ENCODE measurements around the gene OSM. TPM values are rescaled to one million over a fixed set of nuclear protein-coding genes. Genes with fewer than 3 reads are reported as not detected.

Gene OSM
- total RNA-seq, 1 donor from 2014 or later: 1.7 TPM

DNA sequence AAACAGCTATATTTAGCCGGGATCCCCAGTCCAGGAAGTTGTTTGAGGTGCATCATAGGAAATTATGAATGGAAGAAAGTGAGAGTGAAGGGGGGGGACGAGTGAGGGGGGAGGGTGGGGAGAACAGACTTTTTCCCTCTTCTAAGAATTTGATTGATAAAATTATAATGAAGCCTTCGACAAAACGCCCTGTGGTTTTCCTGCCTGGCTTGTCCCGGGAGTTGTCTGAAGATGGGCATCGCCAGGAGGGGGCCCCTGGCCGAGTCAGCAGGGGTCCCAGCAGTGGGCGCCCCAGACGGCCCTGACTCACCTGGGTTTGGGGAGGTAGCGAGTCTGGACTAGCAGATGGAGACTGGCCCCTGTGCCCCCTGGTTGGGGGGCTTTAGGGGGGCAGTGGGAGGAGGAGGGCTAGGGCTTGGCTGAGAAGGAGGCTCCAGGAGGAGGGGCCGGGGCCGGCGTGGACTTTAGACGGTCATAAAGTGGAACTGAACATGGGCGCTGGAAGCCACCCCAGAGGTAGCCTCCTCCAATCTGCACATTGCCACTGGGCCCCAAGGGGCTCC lies 19.8 kb downstream of the OSM start:
- Mint-ChIP-seq H3K27me3 (peaks cover 40% of the 10 kb centered on the region), H3K27ac (no peak overlapping the region), H3K4me1 (peaks cover 14% of the 10 kb centered on the region), H3K36me3 (ENCODE audit: low read depth) (no peaks in the 10 kb centered on the region), H3K4me3 (no peak overlapping the region), H3K9me3 (no peaks in the 10 kb centered on the region)
- POLR2A ChIA-PET: interaction anchor here (0.7 kb wide), 1 partner anchor 8 kb away, joined by 3 read pairs; no protein-coding TSS in a partner anchor
- DNase-seq (no peak), ATAC-seq (ENCODE audit: low read depth) (no peak)
- CTCF ChIA-PET: no interaction called here
- intact Hi-C loops (cut with micrococcal nuclease): no loop called here
- TF ChIP-seq, protein P1, sequence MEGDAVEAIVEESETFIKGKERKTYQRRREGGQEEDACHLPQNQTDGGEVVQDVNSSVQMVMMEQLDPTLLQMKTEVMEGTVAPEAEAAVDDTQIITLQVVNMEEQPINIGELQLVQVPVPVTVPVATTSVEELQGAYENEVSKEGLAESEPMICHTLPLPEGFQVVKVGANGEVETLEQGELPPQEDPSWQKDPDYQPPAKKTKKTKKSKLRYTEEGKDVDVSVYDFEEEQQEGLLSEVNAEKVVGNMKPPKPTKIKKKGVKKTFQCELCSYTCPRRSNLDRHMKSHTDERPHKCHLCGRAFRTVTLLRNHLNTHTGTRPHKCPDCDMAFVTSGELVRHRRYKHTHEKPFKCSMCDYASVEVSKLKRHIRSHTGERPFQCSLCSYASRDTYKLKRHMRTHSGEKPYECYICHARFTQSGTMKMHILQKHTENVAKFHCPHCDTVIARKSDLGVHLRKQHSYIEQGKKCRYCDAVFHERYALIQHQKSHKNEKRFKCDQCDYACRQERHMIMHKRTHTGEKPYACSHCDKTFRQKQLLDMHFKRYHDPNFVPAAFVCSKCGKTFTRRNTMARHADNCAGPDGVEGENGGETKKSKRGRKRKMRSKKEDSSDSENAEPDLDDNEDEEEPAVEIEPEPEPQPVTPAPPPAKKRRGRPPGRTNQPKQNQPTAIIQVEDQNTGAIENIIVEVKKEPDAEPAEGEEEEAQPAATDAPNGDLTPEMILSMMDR (IDR thresholded peaks at IDR 0.05): no peak

DNA sequence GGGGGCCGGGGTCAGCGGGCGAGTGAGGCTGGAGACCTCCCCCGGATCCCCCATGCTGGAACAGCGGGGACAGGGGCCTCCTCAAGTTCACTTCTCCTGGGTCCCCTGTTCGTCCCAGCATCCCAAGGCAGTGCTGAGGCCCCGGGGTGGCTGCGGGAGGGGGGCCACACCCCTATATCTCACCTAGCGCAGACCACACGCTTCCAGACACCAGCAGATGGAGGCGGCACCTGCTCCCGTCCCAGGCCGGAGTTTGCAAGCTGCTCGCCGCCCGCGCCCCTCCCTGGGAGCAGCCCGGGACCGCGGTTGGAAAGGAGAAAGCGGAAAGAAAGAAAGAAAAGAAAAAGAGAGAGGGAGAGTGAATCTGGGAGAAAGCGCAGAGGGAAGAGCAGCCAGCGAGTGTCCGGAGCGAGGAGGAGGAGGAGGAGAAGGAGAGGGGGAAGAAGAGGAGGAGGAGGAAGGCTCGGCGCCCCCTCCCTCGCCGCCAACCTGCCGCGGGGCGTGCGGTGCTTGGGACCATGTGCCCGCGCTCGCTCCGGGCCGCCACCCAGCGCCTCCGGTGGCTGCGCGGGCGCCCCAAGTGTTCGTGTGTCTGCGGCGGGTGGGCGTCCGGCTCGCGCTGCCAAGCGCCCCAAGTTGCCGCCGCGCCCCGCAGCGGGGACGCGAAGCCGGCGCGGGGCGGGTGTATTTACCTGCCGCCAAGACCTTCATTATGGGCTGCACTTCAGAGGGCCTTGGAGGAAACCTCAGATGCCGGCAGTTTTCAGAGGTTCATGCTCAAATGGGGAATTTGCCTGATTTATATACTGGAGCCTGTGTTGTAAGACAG lies 20.5 kb downstream of the OSM start, which contains the start of gene LIF:
Gene LIF, minus strand, starts transcription at position 775 of the 829 bp plus-strand sequence. Its CDS starts 64 bp downstream, at position 711.
- POLR2A ChIA-PET: interaction anchor here (0.7 kb wide), 1 partner anchor 9 kb away, joined by 3 read pairs; no protein-coding TSS in a partner anchor
- DNase-seq (no peak), ATAC-seq (ENCODE audit: low read depth) (no peak)
- Mint-ChIP-seq H3K27ac (no peak within 1 kb of the TSS), H3K9me3 (no peaks in the 10 kb centered on the region), H3K36me3 (ENCODE audit: low read depth) (no peaks in the 10 kb centered on the region), H3K27me3 (peaks cover 40% of the 10 kb centered on the region), H3K4me1 (peaks cover 15% of the 10 kb centered on the region), H3K4me3 (peak within 1 kb of the TSS; percentile 69)
- intact Hi-C loops (cut with micrococcal nuclease): no loop called here
- TF ChIP-seq, protein P1 (IDR thresholded peaks at IDR 0.05): no peak
- CTCF ChIA-PET: no interaction called here

DNA sequence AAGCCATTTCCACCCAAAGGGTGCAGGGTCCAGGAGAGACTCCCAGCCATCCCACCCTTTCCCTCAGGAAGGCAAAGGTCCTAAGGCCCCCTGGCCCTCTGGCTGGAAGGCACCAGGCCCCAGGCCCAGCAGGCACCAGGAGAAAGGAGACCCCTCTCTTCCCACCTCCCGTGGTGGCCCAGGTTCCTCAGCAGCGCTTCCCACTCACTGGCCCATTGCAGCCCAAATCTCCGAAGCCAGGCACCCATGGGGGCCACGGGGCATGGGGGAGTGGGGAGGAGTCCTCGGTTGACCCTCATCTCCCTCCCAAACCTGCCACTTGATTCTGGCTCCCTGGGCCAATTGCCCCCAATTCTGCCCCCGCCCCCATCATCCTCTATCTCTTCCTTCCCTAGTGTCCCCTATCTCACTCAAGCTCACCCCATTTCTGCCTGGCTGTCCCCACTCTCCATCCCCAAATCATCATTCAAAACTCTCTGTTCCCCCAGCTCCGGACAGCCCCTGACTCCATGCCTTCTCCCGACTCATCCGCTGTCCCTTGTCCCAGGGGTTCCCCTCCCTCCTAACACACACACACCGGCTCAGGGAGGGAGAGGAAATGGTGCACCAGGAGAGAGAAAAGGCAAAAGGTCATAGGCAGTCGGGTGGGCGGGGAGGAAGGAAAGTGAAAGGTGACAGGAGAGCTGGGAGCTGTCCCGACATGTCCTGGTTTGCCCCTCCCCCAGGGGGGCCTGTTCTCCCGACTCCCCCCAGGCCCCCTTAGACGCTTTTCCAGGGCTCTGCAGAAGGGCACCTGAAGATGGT lies 21.3 kb downstream of the OSM start:
- Mint-ChIP-seq H3K4me3 (no peak overlapping the region), H3K27ac (no peak overlapping the region)
- CTCF ChIA-PET: no interaction called here

DNA sequence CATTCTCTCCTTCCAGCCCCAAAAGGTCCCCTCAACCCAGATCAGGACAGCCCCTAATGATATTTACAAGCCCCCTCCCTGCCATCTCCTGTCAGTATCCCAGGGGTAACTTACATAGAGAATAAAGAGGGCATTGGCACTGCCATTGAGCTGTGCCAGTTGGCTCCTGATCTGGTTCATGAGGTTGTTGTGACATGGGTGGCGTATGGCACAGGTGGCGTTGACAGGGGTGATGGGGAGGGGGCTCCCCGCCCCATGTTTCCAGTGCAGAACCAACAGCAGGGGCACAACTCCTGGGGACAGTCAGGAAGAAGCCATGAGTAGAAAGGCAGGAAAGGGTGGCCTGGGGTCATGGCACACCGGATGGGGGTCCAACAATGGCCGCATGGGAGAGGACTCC lies 22.0 kb downstream of the OSM start:
- Mint-ChIP-seq H3K36me3 (ENCODE audit: low read depth) (no peaks in the 10 kb centered on the region), H3K4me3 (no peak overlapping the region), H3K27ac (no peak overlapping the region), H3K9me3 (no peaks in the 10 kb centered on the region), H3K4me1 (peaks cover 23% of the 10 kb centered on the region), H3K27me3 (peaks cover 36% of the 10 kb centered on the region)
- ChIA-PET CTCF (no interaction called here), POLR2A (no interaction called here)
- intact Hi-C loops (cut with micrococcal nuclease): no loop called here
- TF ChIP-seq, protein P1 (IDR thresholded peaks at IDR 0.05): no peak
- ATAC-seq (ENCODE audit: low read depth) (no peak), DNase-seq (no peak)

More for the DNA sequence above, 21.3 kb downstream of the OSM start:
- POLR2A ChIA-PET: no interaction called here
- Mint-ChIP-seq H3K36me3 (ENCODE audit: low read depth) (no peaks in the 10 kb centered on the region), H3K27me3 (peaks cover 40% of the 10 kb centered on the region), H3K4me1 (peaks cover 23% of the 10 kb centered on the region), H3K9me3 (no peaks in the 10 kb centered on the region)
- intact Hi-C loops (cut with micrococcal nuclease): no loop called here
- DNase-seq: no peak
- ATAC-seq (ENCODE audit: low read depth): no peak
- TF ChIP-seq, protein P1 (IDR thresholded peaks at IDR 0.05): no peak

DNA sequence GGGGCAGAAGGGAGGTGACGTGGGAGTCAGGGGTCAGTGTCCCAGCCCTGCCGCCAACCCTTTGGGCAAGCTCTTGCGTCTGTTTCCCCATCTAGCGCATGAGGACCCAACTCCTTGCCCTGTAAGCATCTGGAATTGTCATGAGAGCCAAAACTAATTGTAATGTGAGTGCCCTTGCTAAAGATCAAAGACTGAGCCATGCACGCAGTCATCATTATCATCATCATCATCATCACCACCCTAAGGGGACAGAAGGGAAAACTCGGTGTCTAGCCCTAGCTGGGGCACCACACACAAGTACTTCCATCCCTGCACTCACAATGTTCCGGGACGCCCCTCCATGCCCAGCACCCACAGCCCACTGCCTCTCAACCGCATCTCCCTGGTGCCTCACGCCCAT lies 22.6 kb downstream of the OSM start:
- intact Hi-C loops (cut with micrococcal nuclease): no loop called here
- H3K4me1 Mint-ChIP-seq: peaks cover 23% of the 10 kb centered on the region
- DNase-seq (no peak), ATAC-seq (ENCODE audit: low read depth) (no peak)
- no peaks in the 10 kb centered on the region for H3K9me3 Mint-ChIP-seq
- TF ChIP-seq, protein P1 (IDR thresholded peaks at IDR 0.05): no peak
- ChIA-PET CTCF (no interaction called here), POLR2A (no interaction called here)
- no peak overlapping the region for H3K4me3 Mint-ChIP-seq
- no peak overlapping the region for H3K27ac Mint-ChIP-seq
- no peaks in the 10 kb centered on the region for H3K36me3 Mint-ChIP-seq (ENCODE audit: low read depth)
- peaks cover 34% of the 10 kb centered on the region for H3K27me3 Mint-ChIP-seq
